GM12864 (cell line): ENCODE data around the gene RUNX2.

Experiments used
- DNase-seq: peaks from one replicate; pipeline ENCODE4 v3.0.0-alpha.2; 2011; ENCODE audit warnings: low read depth
- H3K4me3 ChIP-seq: 2 replicates; pipeline ENCODE4 v1.5.1; 2011; ENCODE audit warnings: mild to moderate bottlenecking, low read depth, low read length, control low read depth
- TF ChIP-seq, protein P1 (sequence below): IDR thresholded peaks from 2 replicates; pipeline ENCODE4 v1.5.1; 2011; ENCODE audit warnings: low read depth, mild to moderate bottlenecking, moderate library complexity, low read length, control low read depth, inconsistent platforms; ENCODE audit errors: missing control alignments

Gene RUNX2

DNA sequence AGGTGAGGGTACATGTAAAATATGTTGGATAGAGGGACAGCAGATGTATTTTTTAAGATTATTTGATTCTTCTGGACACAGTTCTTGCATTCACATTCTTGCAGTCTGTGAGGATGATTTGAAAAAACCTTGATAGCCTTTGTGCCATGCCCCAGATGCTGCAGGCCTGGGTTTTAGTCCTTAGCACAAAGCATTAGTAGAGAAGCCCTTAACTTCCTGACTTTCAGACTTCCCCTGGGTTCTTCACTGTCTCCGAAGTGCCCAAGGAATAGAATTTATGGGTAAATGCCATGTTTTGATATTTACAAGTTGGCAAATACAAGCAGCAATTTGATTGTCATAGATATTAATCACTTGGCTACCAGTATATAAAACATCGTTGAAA lies 117.2 kb downstream of the RUNX2 start:
- TF ChIP-seq, protein P1, sequence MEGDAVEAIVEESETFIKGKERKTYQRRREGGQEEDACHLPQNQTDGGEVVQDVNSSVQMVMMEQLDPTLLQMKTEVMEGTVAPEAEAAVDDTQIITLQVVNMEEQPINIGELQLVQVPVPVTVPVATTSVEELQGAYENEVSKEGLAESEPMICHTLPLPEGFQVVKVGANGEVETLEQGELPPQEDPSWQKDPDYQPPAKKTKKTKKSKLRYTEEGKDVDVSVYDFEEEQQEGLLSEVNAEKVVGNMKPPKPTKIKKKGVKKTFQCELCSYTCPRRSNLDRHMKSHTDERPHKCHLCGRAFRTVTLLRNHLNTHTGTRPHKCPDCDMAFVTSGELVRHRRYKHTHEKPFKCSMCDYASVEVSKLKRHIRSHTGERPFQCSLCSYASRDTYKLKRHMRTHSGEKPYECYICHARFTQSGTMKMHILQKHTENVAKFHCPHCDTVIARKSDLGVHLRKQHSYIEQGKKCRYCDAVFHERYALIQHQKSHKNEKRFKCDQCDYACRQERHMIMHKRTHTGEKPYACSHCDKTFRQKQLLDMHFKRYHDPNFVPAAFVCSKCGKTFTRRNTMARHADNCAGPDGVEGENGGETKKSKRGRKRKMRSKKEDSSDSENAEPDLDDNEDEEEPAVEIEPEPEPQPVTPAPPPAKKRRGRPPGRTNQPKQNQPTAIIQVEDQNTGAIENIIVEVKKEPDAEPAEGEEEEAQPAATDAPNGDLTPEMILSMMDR: no peak
- no peak for DNase-seq
- no peak overlapping the region for H3K4me3 ChIP-seq

DNA sequence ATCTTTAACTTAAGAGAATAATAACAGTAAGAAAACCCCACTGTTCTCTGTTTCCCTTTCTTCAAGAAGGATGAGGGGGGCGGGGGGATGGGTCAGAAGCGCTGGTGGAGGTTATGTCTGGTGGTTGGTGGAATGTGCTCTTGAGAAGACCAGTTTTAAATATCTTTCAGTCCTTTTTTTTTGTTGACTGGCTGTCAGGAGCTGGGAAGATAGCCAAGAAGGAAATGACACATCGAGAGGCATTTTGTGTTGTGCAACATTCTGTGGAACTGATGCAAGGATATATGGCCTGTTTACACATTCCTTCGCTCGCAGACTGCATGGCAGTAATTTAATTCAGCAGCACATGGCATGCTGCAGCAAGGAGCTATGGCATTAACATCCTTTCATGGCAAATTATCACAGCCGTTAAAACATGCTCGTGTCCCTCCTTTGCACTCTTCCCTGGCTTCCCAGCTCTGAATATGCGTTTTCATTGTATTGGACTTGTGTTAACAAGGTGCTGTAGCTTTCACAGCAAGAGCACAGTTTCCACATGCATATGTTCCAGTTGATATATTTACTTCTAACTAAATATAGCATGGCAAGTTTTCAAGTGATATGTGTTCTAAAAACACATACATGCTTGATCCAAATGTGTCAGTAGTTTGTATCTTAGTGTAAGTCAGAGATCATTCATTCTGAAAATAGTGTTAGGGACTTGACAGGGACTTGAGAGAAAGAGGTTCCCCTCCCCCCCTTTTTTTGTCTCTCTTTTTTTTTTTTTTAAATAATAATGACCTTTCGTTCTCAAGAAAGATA lies 117.8 kb downstream of the RUNX2 start:
- no peak for DNase-seq
- no peak overlapping the region for H3K4me3 ChIP-seq
- TF ChIP-seq, protein P1: no peak

DNA sequence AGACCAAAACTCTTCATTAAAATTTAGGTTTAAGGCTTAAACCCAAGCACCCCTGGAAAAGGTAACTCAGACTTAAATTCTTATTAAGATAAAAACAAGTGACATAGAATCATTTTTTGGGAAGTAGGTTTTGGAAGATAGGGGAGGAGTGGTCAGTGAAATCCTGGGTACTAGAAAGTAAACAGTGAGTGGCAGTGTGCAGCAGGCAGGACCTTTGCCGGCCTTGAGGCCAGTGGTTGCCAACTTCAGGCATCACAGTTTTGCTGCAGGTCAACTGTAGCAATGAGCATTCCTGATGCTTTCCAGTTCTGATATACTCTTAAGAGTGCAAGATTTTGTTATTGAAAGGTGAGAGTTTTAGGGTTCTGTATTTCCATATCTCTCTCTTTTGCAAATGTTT lies 118.9 kb downstream of the RUNX2 start:
- no peak for DNase-seq
- no peak overlapping the region for H3K4me3 ChIP-seq
- TF ChIP-seq, protein P1: no peak

DNA sequence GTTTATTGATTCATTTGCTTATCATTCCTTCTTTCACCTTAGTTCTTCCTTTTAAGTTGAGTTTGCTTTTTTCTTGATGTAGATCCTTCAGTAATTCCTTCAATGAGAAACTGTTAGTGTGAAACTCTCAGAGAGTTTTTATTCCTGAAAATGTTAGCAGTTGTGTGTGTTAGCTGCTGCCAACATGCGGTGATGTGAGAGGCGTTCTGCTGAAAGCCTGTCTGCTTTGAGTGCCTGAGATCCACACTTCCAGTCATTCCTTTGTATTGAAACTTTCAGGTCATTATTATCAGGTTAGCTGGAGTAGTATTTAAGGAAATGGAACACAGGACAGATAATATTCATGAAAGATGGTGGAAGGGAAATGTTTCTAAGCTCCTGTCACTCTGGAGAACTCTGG lies 119.6 kb downstream of the RUNX2 start:
- DNase-seq: no peak
- no peak overlapping the region for H3K4me3 ChIP-seq
- TF ChIP-seq, protein P1: no peak

DNA sequence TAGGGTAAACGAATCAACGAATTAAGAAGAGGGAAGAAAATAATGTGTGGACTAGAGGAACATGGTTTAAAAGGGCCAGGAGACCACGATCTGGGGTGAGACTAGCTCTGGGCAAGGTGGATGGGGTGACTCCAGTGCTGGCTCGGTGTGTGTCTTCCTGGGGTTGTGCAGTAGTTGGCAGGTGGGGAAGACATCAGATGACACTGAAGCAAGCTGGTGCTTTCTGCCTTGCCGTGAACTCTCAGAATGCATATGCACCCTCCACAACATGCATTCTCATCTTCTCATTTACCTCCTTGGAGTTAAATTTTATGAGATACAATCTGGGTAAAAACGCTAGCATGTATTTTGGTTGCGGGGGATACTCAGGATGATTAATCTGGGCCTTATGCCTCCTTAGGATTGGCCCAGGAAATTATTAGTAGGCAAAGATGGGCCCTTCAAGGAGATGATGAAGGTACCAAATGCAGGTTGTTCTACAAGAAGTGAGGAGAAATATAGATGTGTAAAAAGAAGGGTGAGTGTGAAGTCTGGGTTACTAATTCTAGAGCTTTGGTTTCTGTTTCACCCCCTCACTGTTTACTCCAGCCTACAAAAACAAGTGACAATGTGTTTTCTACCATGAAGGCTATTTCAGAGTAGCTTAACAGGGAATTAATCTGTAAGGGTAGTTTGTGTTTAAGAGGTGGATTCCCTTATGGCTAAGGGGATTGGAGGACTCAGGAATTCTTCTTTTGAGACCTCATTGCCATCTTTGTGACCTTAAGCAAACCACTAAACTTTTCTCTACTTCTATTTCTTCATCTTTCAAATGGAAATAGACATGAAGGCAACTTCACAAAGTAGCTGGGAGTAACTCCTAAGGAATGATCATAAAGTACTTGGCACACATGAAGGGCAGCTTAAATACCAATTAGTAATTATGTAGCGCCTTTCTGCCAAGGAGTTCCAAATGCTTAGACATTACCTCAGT lies 120.6 kb downstream of the RUNX2 start:
- no peak overlapping the region for H3K4me3 ChIP-seq
- TF ChIP-seq, protein P1: no peak
- no peak for DNase-seq

DNA sequence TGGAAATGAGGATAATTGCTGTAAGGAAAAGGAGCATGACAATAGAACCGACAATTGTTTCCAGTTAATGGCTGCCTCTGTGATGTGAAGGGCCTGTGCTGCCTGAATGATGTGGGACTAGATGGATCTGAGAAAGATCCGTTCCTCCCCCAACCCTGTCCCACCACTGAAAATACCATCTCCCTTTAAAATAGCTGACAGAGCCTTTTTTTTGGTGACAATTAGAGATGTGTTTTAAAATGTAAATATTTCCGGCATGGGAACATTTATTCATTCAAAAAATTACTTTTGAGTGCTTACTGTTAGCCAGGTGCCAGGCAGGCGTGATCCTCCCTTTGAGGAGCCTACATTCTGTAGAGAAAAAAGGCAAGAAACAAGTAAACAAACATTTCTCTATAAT lies 122.0 kb downstream of the RUNX2 start:
- DNase-seq: no peak
- H3K4me3 ChIP-seq: no peak overlapping the region
- TF ChIP-seq, protein P1: no peak
